Esophagus (tissue), 2 donors: ENCODE results near the gene KRTAP19-7. TPM values are rescaled to one million over a fixed set of nuclear protein-coding genes. Genes with fewer than 3 reads are reported as not detected.

ENCODE experiments used
- H3K27ac ChIP-seq, 2 donors: one replicate each; pipeline ENCODE4 v1.5.1; 2013; ENCODE audit warnings: low read depth in 2 of 2, mild to moderate bottlenecking in 2 of 2, inconsistent platforms in 1 of 2, low read length in 1 of 2, moderate library complexity in 1 of 2
- H3K27me3 ChIP-seq, 2 donors: one replicate each; pipeline ENCODE4 v1.6.1; 2013; ENCODE audit warnings: low read length in 2 of 2, control low read depth in 1 of 2, mild to moderate bottlenecking in 1 of 2; ENCODE audit not compliant: insufficient read depth in 2 of 2, control insufficient read depth in 1 of 2
- H3K36me3 ChIP-seq, 2 donors: one replicate each; pipeline ENCODE4 v1.6.1; 2013; ENCODE audit warnings: low read length in 1 of 2; ENCODE audit not compliant: control insufficient read depth in 2 of 2, insufficient read depth in 2 of 2
- H3K4me1 ChIP-seq, 2 donors: one replicate each; pipeline ENCODE4 v1.6.1; 2013; ENCODE audit warnings: low read length in 1 of 2; ENCODE audit not compliant: control insufficient read depth in 2 of 2, insufficient read depth in 2 of 2
- H3K4me3 ChIP-seq, 2 donors: one replicate each; pipeline ENCODE4 v1.5.1; 2013; ENCODE audit warnings: low read length in 2 of 2, mild to moderate bottlenecking in 2 of 2, low read depth in 1 of 2, moderate library complexity in 1 of 2
- H3K9me3 ChIP-seq, 2 donors: one replicate each; pipeline ENCODE4 v1.6.1; 2013; ENCODE audit warnings: mild to moderate bottlenecking in 2 of 2, low read depth in 1 of 2, low read length in 1 of 2, moderate library complexity in 1 of 2; ENCODE audit not compliant: control insufficient read depth in 2 of 2, insufficient read depth in 1 of 2
- WGBS, 2 donors: extraction: QIAGEN DNeasy Blood & Tissue Kit; methylation state at CpG; one replicate each; pipeline ENCODE4 v1.1.7; 2013; 5-methylcytosine and 5-hydroxymethylcytosine counted together
- polyA plus RNA-seq, 2 donors: library from polyadenylated mRNA; stranded (reverse); fragments of 200-250 nt; gene quantifications; one replicate each; pipeline ENCODE4 v1.2.3, GENCODE V29; 2013
- donor health status: healthy with polysubstance abuse.
- donor health status: Bipolar disorder and iron deficiency.

Gene KRTAP19-7
- polyA plus RNA-seq, 2 donors = not detected

GRCh38 chr21:30567617-30568016 is 6.5 kb upstream of the KRTAP19-7 start:
- H3K9me3 ChIP-seq = no peaks in the 10 kb centered on the region
- H3K27ac ChIP-seq = no peak overlapping the region
- no peaks in the 10 kb centered on the region for H3K27me3 ChIP-seq
- no peaks in the 10 kb centered on the region for H3K36me3 ChIP-seq
- no peak overlapping the region for H3K4me3 ChIP-seq
- no peaks in the 10 kb centered on the region for H3K4me1 ChIP-seq

GRCh38 chr21:30563630-30564029 is 2.5 kb upstream of the KRTAP19-7 start:
- Histone ChIP-seq H3K36me3 (no peaks in the 10 kb centered on the region), H3K9me3 (no peaks in the 10 kb centered on the region), H3K27ac (no peak overlapping the region), H3K27me3 (no peaks in the 10 kb centered on the region), H3K4me3 (no peak overlapping the region), H3K4me1 (no peaks in the 10 kb centered on the region)
- 86 to 88% methylated on average over 2 of the region's 2 CpGs for WGBS, 2 donors

GRCh38 chr21:30563072-30563471 is 2.0 kb upstream of the KRTAP19-7 start:
- WGBS, 2 donors = 69 to 71% methylated on average over 6 of the region's 6 CpGs
- no peaks in the 10 kb centered on the region for H3K27me3 ChIP-seq
- H3K4me3 ChIP-seq = no peak overlapping the region
- H3K36me3 ChIP-seq = no peaks in the 10 kb centered on the region
- no peaks in the 10 kb centered on the region for H3K4me1 ChIP-seq
- no peaks in the 10 kb centered on the region for H3K9me3 ChIP-seq
- H3K27ac ChIP-seq = no peak overlapping the region

- no peaks in the 10 kb centered on the region for H3K36me3 ChIP-seq
- WGBS, 2 donors = 81 to 85% methylated on average over 2 of the region's 2 CpGs
- no peak overlapping the region for H3K27ac ChIP-seq
- no peaks in the 10 kb centered on the region for H3K27me3 ChIP-seq
- H3K4me3 ChIP-seq = no peak overlapping the region
- H3K9me3 ChIP-seq = no peaks in the 10 kb centered on the region
- H3K4me1 ChIP-seq = no peaks in the 10 kb centered on the region
These were observed 843 bp upstream of the KRTAP19-7 start for GRCh38 chr21:30561957-30562356.

GRCh38 chr21:30555095-30555494 is 6.0 kb downstream of the KRTAP19-7 start:
- Histone ChIP-seq H3K36me3 (no peaks in the 10 kb centered on the region), H3K27ac (no peak overlapping the region), H3K27me3 (no peaks in the 10 kb centered on the region), H3K9me3 (peaks cover 2% of the 10 kb centered on the region in 2 donors), H3K4me3 (no peak overlapping the region), H3K4me1 (no peaks in the 10 kb centered on the region)
- whole genome bisulfite sequencing, 2 donors = 68 to 87% methylated on average over 2 of the region's 2 CpGs

- H3K27ac ChIP-seq = no peak overlapping the region
- no peaks in the 10 kb centered on the region for H3K4me1 ChIP-seq
- no peak overlapping the region for H3K4me3 ChIP-seq
- peaks cover 2% of the 10 kb centered on the region in 2 donors for H3K9me3 ChIP-seq
- 40 to 50% methylated on average over 1 of the region's 1 CpG for whole genome bisulfite sequencing, 2 donors
- H3K36me3 ChIP-seq = no peaks in the 10 kb centered on the region
- no peaks in the 10 kb centered on the region for H3K27me3 ChIP-seq
These were observed 8.3 kb downstream of the KRTAP19-7 start for GRCh38 chr21:30552782-30553181.

GRCh38 chr21:30541764-30542163 is 19.4 kb downstream of the KRTAP19-7 start, which contains the start of gene KRTAP19-6:
Gene KRTAP19-6 (minus strand): TSS chr21:30541864. CDS start chr21:30541833, 31 bp downstream.
- WGBS, 2 donors = 65 to 74% methylated on average over 1 of the region's 1 CpG
- H3K36me3 ChIP-seq = no peaks in the 10 kb centered on the region
- H3K4me1 ChIP-seq = no peaks in the 10 kb centered on the region
- no peaks in the 10 kb centered on the region for H3K9me3 ChIP-seq
- no peaks in the 10 kb centered on the region for H3K27me3 ChIP-seq
- H3K27ac ChIP-seq = no peak within 1 kb of the TSS
- no peak within 1 kb of the TSS for H3K4me3 ChIP-seq

GRCh38 chr21:30518876-30519275 is 42.2 kb downstream of the KRTAP19-7 start:
- Histone ChIP-seq H3K27ac (no peak overlapping the region), H3K27me3 (no peaks in the 10 kb centered on the region), H3K36me3 (no peaks in the 10 kb centered on the region), H3K9me3 (no peaks in the 10 kb centered on the region), H3K4me3 (no peak overlapping the region), H3K4me1 (no peaks in the 10 kb centered on the region)
- 67 to 79% methylated on average over 1 of the region's 1 CpG for WGBS, 2 donors

GRCh38 chr21:30515681-30516080 is 45.4 kb downstream of the KRTAP19-7 start:
- Histone ChIP-seq H3K9me3 (peaks cover 0 to 2% of the 10 kb centered on the region in 2 donors), H3K27ac (no peak overlapping the region), H3K27me3 (no peaks in the 10 kb centered on the region), H3K36me3 (no peaks in the 10 kb centered on the region), H3K4me3 (no peak overlapping the region), H3K4me1 (no peaks in the 10 kb centered on the region)
- WGBS, 2 donors = 80% methylated on average over 1 of the region's 1 CpG
